ENCODE measurements around the gene ZGLP1.

- TF ChIP-seq POLR2AphosphoS5 (IDR thresholded peaks at IDR 0.05; ENCODE audit: low read depth, low read length) (no peak), TAF1 (IDR thresholded peaks at IDR 0.05; ENCODE audit: borderline replicate concordance, insufficient read depth, low read length) (no peak), FOXP2 (optimal IDR thresholded peaks at IDR 0.05; ENCODE audit: borderline replicate concordance, extremely low read depth, extremely low read length, insufficient read depth) (no peak)
These were observed 50.3 kb downstream of the ZGLP1 start for GRCh38 chr19:10259162-10259905.
